NK-92 (cell line): Measurements from ENCODE around the gene RFT1.
"Not testable (repeated sequence)": the region's sequence is repeated elsewhere in the genome, so short reads cannot be mapped to it uniquely, and the experiment has no call there.

Experiments
- DNase-seq: peaks from one replicate; lab custom pipeline; 2025; ENCODE audit not compliant: unreplicated experiment; lab: John Stamatoyannopoulos, UW

The RFT1 gene

DNA sequence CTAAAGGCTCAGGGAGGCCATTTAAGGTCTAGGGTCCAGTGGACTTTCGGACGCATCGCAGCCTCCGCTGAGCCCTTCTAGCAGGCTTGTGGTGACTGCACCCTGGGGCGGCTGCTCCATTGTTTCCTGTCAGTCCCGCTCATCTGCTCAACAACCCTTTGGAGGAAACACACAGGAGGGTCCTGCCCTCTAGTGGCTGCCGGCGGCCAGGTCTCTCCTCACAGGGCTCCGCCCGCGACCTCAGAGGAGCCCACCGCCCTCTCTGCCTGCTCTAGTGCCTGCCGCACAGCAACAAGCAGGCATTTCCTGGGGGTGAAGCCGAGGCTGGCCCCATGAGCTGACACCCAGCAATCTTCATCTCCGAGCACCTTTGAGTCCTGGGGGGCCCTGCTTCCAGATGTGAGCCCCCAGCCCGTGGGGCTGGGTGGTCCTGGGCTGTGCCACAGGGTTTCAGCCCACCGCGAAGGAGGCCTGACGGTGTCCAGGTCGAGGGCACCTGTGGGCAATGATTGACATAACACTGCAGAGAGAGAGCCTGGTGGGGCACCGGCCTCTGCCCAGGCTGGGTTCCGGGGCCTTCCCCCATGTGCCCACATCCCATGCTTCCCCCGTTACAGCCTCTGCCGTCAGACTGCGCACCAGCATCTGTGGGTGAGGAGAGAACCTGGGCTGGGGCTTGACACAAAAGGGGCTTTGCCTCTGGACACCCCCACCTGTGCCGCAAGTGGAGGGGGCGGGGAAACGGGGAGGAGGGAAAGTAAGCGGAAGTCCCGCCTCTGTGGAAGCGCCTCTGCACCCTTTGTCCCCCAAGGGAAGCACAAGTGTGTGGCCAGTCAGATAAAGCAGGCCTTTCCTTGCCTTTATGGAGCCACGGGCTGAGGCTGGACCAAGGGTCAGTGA lies 57.3 kb downstream of the RFT1 start:
- peak; percentile 6 for DNase-seq

GRCh38 chr3:53071882-53072431 lies 58.3 kb downstream of the RFT1 start:
- no peak for DNase-seq

GRCh38 chr3:53069422-53070068 lies 60.7 kb downstream of the RFT1 start:
- DNase-seq = no peak

DNA sequence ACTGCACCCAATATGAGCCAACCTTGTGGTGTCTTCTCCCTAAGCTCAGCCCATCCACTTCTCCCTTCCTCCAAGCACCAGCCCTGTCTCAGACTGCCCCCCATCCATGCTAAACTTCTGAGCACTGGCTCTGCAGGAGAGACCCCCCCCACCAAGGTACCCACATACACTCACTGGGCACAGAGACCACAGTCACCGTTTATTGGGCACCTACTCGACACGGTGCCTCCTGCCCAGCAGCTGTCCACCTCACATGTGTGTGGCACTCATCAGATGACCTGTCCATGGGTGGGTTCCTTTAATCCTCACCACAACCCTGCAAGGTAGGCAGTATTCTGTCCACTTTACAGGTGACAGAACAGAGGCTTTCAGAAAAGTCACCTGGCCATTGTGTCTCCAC lies 62.1 kb downstream of the RFT1 start:
- no peak for DNase-seq

GRCh38 chr3:53067567-53067966 lies 62.7 kb downstream of the RFT1 start:
- no peak for DNase-seq

DNA sequence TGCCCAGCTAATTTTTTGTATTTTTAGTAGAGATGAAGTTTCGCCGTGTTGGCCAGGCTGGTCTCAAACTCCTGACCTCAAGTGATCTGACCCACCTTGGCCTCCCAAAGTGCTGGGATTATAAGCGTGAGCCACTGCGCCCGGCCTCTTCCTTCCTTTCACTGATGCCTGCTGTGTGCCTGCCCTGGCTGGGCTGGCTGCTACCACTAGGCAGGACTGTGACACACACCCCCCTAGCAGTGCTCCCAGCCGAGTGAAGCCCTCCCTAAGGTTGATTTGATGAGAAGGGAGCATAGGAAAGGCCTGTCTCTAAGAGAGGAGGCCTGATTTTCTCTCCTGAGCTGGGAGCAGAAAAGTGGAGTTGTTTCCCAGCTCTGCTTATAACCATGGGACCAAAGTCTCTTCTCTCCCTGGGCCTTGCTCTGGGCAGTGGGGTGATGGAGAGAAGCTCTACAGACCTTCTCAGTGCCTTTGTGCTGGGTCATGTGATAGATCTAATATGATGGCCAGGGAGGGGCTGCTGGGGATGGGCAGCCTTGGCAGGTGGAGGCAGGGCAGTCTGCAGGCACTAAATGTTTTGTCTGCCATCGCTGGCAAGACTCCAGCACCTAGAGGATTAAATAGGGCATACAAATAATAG lies 64.3 kb downstream of the RFT1 start:
- no peak for DNase-seq

DNA sequence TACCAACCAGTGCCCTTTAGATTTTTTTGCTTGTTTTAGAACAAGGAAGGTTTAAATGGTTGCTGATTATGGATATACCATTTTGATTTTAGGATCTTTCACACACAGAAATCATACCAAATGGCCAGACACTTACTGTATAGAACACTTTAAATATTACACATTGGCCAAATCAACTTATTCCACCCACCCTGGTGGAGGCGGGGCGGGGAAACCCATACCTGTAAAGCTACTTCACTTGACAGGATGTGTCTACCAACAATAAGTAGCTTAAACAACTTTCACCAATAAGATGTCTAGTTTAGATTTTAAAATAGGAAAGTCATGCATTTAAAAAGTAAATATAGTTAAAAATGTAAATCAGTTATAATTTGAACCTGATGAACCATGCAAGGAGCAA lies 67.3 kb downstream of the RFT1 start:
- no peak for DNase-seq

- DNase-seq = no peak
Observed at GRCh38 chr3:53056442-53056841, 73.8 kb downstream of the RFT1 start.

- DNase-seq = not testable (repeated sequence)
Observed at GRCh38 chr3:53054233-53054632, 76.0 kb downstream of the RFT1 start.

GRCh38 chr3:53051929-53052328 lies 78.3 kb downstream of the RFT1 start:
- DNase-seq = no peak

GRCh38 chr3:53049987-53050386 lies 80.2 kb downstream of the RFT1 start:
- no peak for DNase-seq

- DNase-seq = no peak
Observed at GRCh38 chr3:53046171-53047170, 83.8 kb downstream of the RFT1 start.

DNA sequence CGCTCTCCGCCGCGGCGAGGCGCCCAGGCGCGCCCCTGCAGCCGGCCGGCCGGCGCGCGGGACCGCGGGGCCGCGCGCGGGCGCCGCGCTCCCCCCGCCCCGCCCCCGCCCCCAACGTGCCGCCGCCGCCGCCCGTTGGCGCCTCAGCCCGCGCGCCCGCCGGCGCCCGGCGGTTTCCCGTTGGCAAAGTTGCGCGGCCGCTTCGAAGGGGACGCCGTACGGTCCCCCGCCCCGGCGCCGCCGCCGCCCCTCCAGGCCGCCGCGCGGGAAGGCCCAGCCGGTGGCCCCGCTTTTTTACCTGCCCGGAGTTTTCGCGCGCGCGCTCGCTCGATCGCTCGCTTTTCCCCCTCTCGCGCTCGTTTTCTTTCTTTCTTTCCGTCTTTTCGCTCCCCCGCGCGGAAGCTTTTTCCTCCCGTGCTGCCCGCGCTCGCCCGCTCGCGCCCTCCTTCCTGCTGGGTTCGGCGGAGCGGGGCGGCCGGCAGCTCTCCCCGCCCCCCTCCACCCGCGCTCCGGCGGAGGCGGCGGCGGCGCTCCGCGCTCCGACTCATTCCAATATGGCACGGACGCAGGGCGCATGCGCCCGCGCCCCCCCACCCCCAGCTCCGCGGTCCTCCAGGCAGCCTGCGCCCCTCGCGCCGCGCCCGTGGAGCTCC lies 84.6 kb downstream of the RFT1 start, which contains the start of gene SFMBT1:
Gene SFMBT1 (minus strand): TSS at position 556 of the 653 bp plus-strand sequence. CDS start 76,945 bp downstream, outside the sequence.
- DNase-seq = no peak

DNA sequence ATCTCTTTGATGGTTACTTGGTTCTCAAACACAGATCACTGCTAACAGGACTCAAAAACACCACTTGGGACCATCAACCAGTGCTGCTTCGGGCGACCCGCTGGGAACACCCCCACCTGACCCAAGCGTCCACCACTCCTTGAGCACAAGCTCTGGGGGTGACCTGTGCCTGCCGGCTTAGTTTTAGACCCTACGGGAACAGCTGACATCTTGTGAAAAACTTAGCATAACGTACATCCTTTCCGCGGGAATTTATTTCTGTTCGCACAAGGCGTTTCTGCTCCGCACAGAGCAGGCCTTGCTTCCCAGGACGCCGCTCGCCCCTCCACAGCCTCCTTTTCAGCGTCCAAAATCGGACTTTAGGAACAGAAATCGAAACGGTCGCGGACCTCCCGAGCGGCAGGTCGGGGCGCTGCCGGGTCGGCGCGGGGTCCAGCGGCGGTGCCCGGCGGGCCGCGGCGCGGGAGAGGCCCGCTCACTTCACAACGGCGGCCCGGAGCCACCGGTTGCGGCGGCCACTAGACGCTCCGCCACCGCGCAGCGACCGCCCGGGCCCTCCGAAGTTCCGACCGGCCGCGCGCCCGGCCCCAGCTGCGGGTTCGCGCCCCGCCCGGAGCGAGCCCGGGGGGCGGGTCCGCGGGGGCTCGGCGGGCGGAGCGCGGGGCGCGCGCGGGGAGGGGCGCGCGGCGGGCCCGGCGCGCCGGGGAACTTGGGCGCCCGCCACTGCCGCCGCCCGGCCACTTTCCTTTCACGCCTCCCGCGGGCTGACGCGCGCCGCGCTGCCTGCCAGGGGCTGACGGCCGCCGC lies 85.3 kb downstream of the RFT1 start:
- no peak for DNase-seq

DNA sequence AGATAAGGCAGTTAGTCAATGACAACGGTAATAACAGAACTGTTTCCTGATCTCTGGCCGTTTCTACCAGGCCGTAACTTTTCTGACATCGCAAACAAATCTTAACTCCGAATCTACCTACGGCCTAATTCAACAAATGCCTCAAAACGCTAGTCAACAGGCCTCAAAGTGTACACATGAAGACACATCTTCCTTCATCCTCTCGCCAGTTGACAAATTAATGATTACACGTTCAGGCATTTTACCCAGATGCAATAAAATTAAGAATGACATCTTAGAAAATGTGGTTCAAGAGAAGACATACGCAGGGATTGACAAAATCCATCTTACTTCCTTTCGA lies 85.9 kb downstream of the RFT1 start:
- DNase-seq = no peak

GRCh38 chr3:53043738-53044137 lies 86.5 kb downstream of the RFT1 start:
- DNase-seq = no peak

GRCh38 chr3:53042651-53043050 lies 87.6 kb downstream of the RFT1 start:
- DNase-seq = no peak

- DNase-seq = no peak
Observed at GRCh38 chr3:53040351-53040820, 89.8 kb downstream of the RFT1 start.

GRCh38 chr3:53039376-53039752 lies 90.9 kb downstream of the RFT1 start:
- DNase-seq = no peak
